DND-41 (cell line): ENCODE results near the gene SRGAP3.

Experiments used
- ATAC-seq: fragments of 200-7000 bp; cut with Tn5 transposase; 3 replicates; pipeline ENCODE4 v1.9.1; 2021; ENCODE audit warnings: low read depth; ENCODE audit not compliant: insufficient read depth
- DNase-seq: peaks from one replicate; pipeline ENCODE4 v3.0.0-alpha.2; 2020
- H2AFZ ChIP-seq: 2 replicates; pipeline ENCODE4 v1.6.0; 2012; ENCODE audit warnings: low read depth, low read length
- H3K27ac ChIP-seq: 2 replicates; pipeline ENCODE4 v1.5.1; 2012; ENCODE audit warnings: low read length, inconsistent platforms
- H3K27me3 ChIP-seq: fragments of 200-600 bp; sonication (generic); 2 replicates; pipeline ENCODE4 v1.6.0; 2012; ENCODE audit warnings: low read length, mild to moderate bottlenecking, inconsistent platforms; ENCODE audit not compliant: insufficient read depth, poor library complexity
- H3K36me3 ChIP-seq: 2 replicates; pipeline ENCODE4 v1.5.1; 2012; ENCODE audit warnings: low read length, inconsistent platforms; ENCODE audit not compliant: insufficient read depth
- H3K4me1 ChIP-seq: 2 replicates; pipeline ENCODE4 v1.5.1; 2012; ENCODE audit warnings: mild to moderate bottlenecking, low read length; ENCODE audit not compliant: insufficient read depth
- H3K4me2 ChIP-seq: 2 replicates; pipeline ENCODE4 v1.6.0; 2012; ENCODE audit warnings: mild to moderate bottlenecking, moderate library complexity, low read length, inconsistent platforms; ENCODE audit not compliant: insufficient read depth
- H3K4me3 ChIP-seq, 2 experiments: fragments of 200-600 bp in 1 of 2; shearing (Covaris generic) in 1 of 2; 2 replicates each; pipeline ENCODE4 v1.5.1; 2012 to 2016; ENCODE audit warnings: inconsistent platforms in 2 of 2, low read length in 2 of 2, mild to moderate bottlenecking in 2 of 2, low read depth in 1 of 2, moderate library complexity in 1 of 2
- H3K79me2 ChIP-seq: 2 replicates; pipeline ENCODE4 v1.6.0; 2012; ENCODE audit warnings: low read length, inconsistent platforms; ENCODE audit not compliant: insufficient read depth
- H3K9ac ChIP-seq: 2 replicates; pipeline ENCODE4 v1.6.0; 2012; ENCODE audit warnings: low read depth, mild to moderate bottlenecking, inconsistent platforms, low read length, moderate library complexity
- H3K9me3 ChIP-seq: 2 replicates; pipeline ENCODE4 v1.5.1; 2012; ENCODE audit warnings: low read length, moderate library complexity, mild to moderate bottlenecking, inconsistent platforms; ENCODE audit not compliant: insufficient read depth, severe bottlenecking
- H4K20me1 ChIP-seq: 2 replicates; pipeline ENCODE4 v1.6.0; 2012; ENCODE audit warnings: low read length; ENCODE audit not compliant: insufficient read depth
- EZH2 ChIP-seq: IDR thresholded peaks from 3 replicates; pipeline ENCODE4 v1.6.1; 2012; ENCODE audit warnings: borderline replicate concordance, low read depth, mild to moderate bottlenecking, moderate library complexity, low read length, inconsistent platforms; ENCODE audit not compliant: severe bottlenecking
- TF ChIP-seq, protein P1 (sequence below): IDR thresholded peaks from 2 replicates; pipeline ENCODE4 v1.5.1; 2012; ENCODE audit warnings: borderline replicate concordance, low read length, moderate library complexity, mild to moderate bottlenecking; ENCODE audit not compliant: poor library complexity, severe bottlenecking; ENCODE audit errors: extremely low read depth

The SRGAP3 gene

DNA sequence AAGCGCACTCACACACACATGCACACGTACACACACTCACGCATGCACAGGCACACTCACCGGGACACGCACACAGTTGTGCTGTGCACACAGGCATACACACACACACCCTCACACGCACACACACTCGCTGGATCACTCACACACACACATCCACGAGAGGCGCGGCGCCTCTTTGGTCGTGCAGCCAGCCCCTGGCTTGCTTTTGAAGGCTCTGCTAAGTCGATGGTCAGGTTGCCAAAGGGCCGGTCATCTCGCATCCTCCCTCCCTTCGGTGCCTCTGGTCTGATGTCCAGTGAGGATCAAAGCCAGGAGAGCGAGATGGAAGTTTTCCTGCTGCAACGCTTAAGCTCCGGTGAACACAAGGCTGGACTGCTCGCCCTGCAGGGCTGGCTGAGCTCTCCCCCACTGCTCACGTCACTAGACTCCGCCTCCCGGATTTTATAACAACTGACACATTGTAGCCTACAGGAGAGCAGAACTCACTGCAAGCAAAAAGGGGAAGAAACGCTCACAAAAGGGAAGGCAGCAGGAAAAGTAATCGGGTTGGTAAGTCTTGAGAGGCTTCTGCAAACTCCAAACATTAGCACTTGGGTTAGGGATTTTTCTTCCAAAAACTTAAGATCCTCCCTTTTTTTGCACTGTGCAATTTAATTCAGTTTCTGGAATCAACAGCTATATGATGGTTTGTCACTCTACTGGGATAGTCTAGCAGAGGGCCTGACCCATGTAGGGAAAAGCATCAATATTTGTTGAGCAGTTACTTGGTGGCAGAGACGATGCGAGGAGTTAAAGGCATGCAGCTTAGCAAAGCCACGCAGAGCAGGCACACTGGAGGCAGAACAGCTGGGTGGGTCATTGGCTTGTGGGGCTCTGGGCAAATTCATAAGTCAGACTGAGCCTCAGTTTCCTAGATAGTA is at the start of gene SRGAP3:
TSS of gene SRGAP3 (minus strand) at position 374 of the 920 bp plus-strand sequence. CDS start 695 bp downstream, outside the sequence.
- Histone ChIP-seq H3K79me2 (no peaks in the 10 kb centered on the region), H3K27ac (no peak within 1 kb of the TSS; the same call in 1 of the 2 replicates), H3K4me2 (peak within 1 kb of the TSS; percentile 80), H3K9ac (peak within 1 kb of the TSS; percentile 34), H3K4me1 (peaks cover 20% of the 10 kb centered on the region), H3K36me3 (no peaks in the 10 kb centered on the region), H3K4me3 (peak within 1 kb of the TSS; percentile 0 to 56; a peak in 3 of 4 replicates), H4K20me1 (no peaks in the 10 kb centered on the region), H3K9me3 (no peaks in the 10 kb centered on the region), H3K27me3 (peaks cover 28% of the 10 kb centered on the region), H2AFZ (peak within 1 kb of the TSS; percentile 76)
- DNase-seq = peak; percentile 71
- TF ChIP-seq, protein P1, sequence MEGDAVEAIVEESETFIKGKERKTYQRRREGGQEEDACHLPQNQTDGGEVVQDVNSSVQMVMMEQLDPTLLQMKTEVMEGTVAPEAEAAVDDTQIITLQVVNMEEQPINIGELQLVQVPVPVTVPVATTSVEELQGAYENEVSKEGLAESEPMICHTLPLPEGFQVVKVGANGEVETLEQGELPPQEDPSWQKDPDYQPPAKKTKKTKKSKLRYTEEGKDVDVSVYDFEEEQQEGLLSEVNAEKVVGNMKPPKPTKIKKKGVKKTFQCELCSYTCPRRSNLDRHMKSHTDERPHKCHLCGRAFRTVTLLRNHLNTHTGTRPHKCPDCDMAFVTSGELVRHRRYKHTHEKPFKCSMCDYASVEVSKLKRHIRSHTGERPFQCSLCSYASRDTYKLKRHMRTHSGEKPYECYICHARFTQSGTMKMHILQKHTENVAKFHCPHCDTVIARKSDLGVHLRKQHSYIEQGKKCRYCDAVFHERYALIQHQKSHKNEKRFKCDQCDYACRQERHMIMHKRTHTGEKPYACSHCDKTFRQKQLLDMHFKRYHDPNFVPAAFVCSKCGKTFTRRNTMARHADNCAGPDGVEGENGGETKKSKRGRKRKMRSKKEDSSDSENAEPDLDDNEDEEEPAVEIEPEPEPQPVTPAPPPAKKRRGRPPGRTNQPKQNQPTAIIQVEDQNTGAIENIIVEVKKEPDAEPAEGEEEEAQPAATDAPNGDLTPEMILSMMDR = no peak
- TF ChIP-seq EZH2 = no peak
- ATAC-seq = peak; percentile 99

DNA sequence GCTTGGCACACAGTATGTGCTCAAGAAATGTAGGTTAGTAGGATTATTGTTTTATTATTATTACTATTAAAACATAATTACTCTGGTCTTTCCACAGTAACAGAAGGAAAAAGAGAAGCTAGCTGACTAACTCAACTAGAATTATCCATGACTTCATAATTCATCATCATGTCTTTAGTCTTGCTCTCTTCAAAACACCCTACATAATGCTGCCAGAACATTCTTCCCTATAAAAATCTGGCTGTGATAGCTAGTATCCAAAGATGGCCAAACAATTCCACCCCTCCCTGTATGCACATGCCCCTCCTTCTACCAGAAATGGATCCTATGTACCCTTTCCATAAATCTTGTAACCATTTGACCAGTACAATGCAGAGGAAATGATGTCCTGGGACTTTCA is 48.8 kb upstream of the SRGAP3 start:
- TF ChIP-seq, protein P1 = no peak
- TF ChIP-seq EZH2 = no peak

DNA sequence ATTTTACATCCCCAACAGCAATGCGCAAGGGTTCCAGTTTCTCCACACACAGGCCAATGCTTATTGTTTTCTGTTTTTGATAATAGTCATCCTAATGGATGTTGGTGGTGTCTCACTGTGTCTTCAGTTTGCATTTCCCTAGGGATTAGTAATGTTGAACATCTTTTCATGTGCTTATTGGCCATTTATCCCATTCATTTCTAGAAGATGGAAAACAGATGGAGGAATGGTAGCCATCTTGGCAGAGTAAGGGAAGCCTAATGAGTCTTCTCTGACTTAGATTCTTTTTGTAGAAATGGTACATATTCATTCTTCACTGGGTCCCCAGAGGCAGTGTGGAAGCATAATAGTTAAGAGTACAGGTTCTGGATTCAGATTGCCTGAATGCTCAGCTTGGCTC is 46.8 kb upstream of the SRGAP3 start:
- no peak overlapping the region for H3K9ac ChIP-seq
- no peaks in the 10 kb centered on the region for H4K20me1 ChIP-seq
- no peak overlapping the region for H3K4me3 ChIP-seq
- ATAC-seq = no peak
- H3K4me2 ChIP-seq = no peak overlapping the region
- H3K79me2 ChIP-seq = no peaks in the 10 kb centered on the region
- no peaks in the 10 kb centered on the region for H3K4me1 ChIP-seq
- no peak for DNase-seq
- H3K27ac ChIP-seq = no peak overlapping the region
- H3K9me3 ChIP-seq = no peaks in the 10 kb centered on the region
- H3K36me3 ChIP-seq = no peaks in the 10 kb centered on the region
- H2AFZ ChIP-seq = no peak overlapping the region
- H3K27me3 ChIP-seq = no peaks in the 10 kb centered on the region
- TF ChIP-seq EZH2 = no peak
- TF ChIP-seq, protein P1 = no peak

More for the DNA sequence above, 48.8 kb upstream of the SRGAP3 start:
- Histone ChIP-seq H3K9me3 (no peaks in the 10 kb centered on the region), H3K9ac (no peak overlapping the region), H3K79me2 (no peaks in the 10 kb centered on the region), H3K36me3 (no peaks in the 10 kb centered on the region), H3K4me3 (no peak overlapping the region), H3K4me2 (no peak overlapping the region), H3K27me3 (no peaks in the 10 kb centered on the region), H3K27ac (no peak overlapping the region), H3K4me1 (no peaks in the 10 kb centered on the region), H4K20me1 (no peaks in the 10 kb centered on the region), H2AFZ (no peak overlapping the region)
- ATAC-seq = no peak
- DNase-seq = no peak
